Smooth muscle cell (in vitro differentiated cells): Measurements from ENCODE around the gene NHSL2. TPM values are rescaled to one million over a fixed set of nuclear protein-coding genes. Genes with fewer than 3 reads are reported as not detected.

Source experiments
- DNase-seq: peaks from one replicate; lab custom pipeline; 2025; ENCODE audit not compliant: unreplicated experiment; lab: John Stamatoyannopoulos, UW
- H2AFZ ChIP-seq: fragments of 200-600 bp; sonication (generic); 2 replicates; pipeline ENCODE4 v1.6.0; 2016; ENCODE audit warnings: antibody characterized with exemption, low read depth, mild to moderate bottlenecking
- H3F3A ChIP-seq: fragments of 200-600 bp; sonication (generic); 2 replicates; pipeline ENCODE4 v1.6.0; 2017; ENCODE audit warnings: antibody characterized with exemption, low read depth
- H3K27ac ChIP-seq: fragments of 200-600 bp; sonication (generic); 2 replicates; pipeline ENCODE4 v1.5.1; 2016; ENCODE audit warnings: low read depth, mild to moderate bottlenecking
- H3K27me3 ChIP-seq: fragments of 200-600 bp; sonication (generic); 2 replicates; pipeline ENCODE4 v1.6.1; 2016; ENCODE audit warnings: low read depth, mild to moderate bottlenecking
- H3K36me3 ChIP-seq: fragments of 200-600 bp; sonication (generic); 2 replicates; pipeline ENCODE4 v1.5.1; 2016; ENCODE audit warnings: low read depth
- H3K4me1 ChIP-seq: fragments of 200-600 bp; sonication (generic); 2 replicates; pipeline ENCODE4 v1.5.1; 2016; ENCODE audit warnings: low read depth
- H3K4me2 ChIP-seq: fragments of 200-600 bp; sonication (generic); 2 replicates; pipeline ENCODE4 v1.6.0; 2016; ENCODE audit warnings: mild to moderate bottlenecking
- H3K4me3 ChIP-seq: fragments of 200-600 bp; sonication (generic); 2 replicates; pipeline ENCODE4 v1.5.1; 2016; ENCODE audit warnings: mild to moderate bottlenecking
- H3K79me2 ChIP-seq: fragments of 200-600 bp; sonication (generic); 2 replicates; pipeline ENCODE4 v1.6.0; 2016; ENCODE audit warnings: low read depth, mild to moderate bottlenecking
- H3K9ac ChIP-seq: fragments of 200-600 bp; sonication (generic); 2 replicates; pipeline ENCODE4 v1.6.0; 2016; ENCODE audit warnings: low read depth
- H3K9me3 ChIP-seq: fragments of 200-600 bp; sonication (generic); replicated peaks from 2 replicates; pipeline ENCODE4 v1.5.1; 2016; ENCODE audit warnings: low read depth
- H4K20me1 ChIP-seq: fragments of 200-600 bp; sonication (generic); 2 replicates; pipeline ENCODE4 v1.6.0; 2016; ENCODE audit warnings: low read depth
- WGBS: methylation state at CpG from one replicate; pipeline ENCODE4 v1.1.7; 2016; ENCODE audit warnings: low lambda C conversion rate; 5-methylcytosine and 5-hydroxymethylcytosine counted together
- polyA plus RNA-seq: library from polyadenylated mRNA; unstranded; fragments of >200 nt; fragmentation: Nextera tagmentation; extraction: Ambion mirVana; gene quantifications from 2 replicates; pipeline ENCODE4 v1.2.1, GENCODE V29; 2016
- total RNA-seq: library from RNA; depleted of rRNA; stranded (reverse); fragments of >200 nt; gene quantifications from 2 replicates; pipeline ENCODE4 v1.2.3, GENCODE V29; 2014
- TF ChIP-seq, protein P1 (sequence below): fragments of 200-600 bp; sonication (generic); IDR thresholded peaks from 2 replicates; pipeline ENCODE4 v1.5.1; 2017; ENCODE audit warnings: borderline replicate concordance, mild to moderate bottlenecking, antibody characterized with exemption; ENCODE audit not compliant: insufficient read depth, poor library complexity, severe bottlenecking

The NHSL2 gene
- total and polyA plus RNA-seq, 2 experiments from 2014 or later = 2.9 to 3.3 TPM

GRCh38 chrX:72029483-72030411, 119.1 kb downstream of the NHSL2 start:
- WGBS = 38% methylated on average over 7 of the region's 7 CpGs
- Histone ChIP-seq H3K4me2 (peak overlapping the region; percentile 66), H3K36me3 (no peaks in the 10 kb centered on the region), H3F3A (no peaks in the 10 kb centered on the region), H3K9me3 (no peaks in the 10 kb centered on the region), H2AFZ (no peak overlapping the region), H3K4me3 (no peak overlapping the region), H3K27ac (peak overlapping the region; percentile 27), H3K27me3 (no peaks in the 10 kb centered on the region), H3K4me1 (no peaks in the 10 kb centered on the region), H4K20me1 (no peaks in the 10 kb centered on the region), H3K79me2 (no peaks in the 10 kb centered on the region), H3K9ac (no peak overlapping the region)
- TF ChIP-seq, protein P1, sequence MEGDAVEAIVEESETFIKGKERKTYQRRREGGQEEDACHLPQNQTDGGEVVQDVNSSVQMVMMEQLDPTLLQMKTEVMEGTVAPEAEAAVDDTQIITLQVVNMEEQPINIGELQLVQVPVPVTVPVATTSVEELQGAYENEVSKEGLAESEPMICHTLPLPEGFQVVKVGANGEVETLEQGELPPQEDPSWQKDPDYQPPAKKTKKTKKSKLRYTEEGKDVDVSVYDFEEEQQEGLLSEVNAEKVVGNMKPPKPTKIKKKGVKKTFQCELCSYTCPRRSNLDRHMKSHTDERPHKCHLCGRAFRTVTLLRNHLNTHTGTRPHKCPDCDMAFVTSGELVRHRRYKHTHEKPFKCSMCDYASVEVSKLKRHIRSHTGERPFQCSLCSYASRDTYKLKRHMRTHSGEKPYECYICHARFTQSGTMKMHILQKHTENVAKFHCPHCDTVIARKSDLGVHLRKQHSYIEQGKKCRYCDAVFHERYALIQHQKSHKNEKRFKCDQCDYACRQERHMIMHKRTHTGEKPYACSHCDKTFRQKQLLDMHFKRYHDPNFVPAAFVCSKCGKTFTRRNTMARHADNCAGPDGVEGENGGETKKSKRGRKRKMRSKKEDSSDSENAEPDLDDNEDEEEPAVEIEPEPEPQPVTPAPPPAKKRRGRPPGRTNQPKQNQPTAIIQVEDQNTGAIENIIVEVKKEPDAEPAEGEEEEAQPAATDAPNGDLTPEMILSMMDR = no peak
- DNase-seq = no peak

GRCh38 chrX:72030431-72030830, 119.8 kb downstream of the NHSL2 start:
- Histone ChIP-seq H3K36me3 (no peaks in the 10 kb centered on the region), H3K4me2 (no peak overlapping the region), H3K9ac (no peak overlapping the region), H3K79me2 (peaks cover 5% of the 10 kb centered on the region), H3K27me3 (no peaks in the 10 kb centered on the region), H3F3A (no peaks in the 10 kb centered on the region), H3K4me3 (no peak overlapping the region), H3K27ac (peak overlapping the region; percentile 27), H3K9me3 (no peaks in the 10 kb centered on the region), H4K20me1 (no peaks in the 10 kb centered on the region), H2AFZ (no peak overlapping the region), H3K4me1 (no peaks in the 10 kb centered on the region)
- TF ChIP-seq, protein P1 = no peak
- DNase-seq = no peak
- 70% methylated on average over 3 of the region's 3 CpGs for WGBS

DNA sequence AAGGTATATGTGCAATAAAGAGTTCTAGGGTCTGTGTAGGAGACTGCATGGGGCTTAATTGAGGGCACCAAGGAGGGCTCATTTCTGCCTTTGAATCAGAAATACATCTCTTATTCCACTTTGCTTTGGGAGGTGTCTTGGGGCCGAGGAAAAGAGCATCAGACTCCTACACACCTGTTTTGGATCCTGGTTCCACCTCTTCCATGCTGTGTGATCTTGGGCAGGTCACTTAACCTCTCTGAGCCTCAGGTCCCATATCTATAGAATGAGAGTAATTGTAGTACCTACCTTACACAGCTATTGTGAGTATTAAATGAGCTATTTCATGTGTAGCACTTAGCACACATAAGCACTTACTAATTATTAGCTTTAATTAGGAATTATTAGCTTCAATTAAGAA, 120.5 kb downstream of the NHSL2 start:
- Histone ChIP-seq H3K4me2 (no peak overlapping the region), H3K9me3 (no peaks in the 10 kb centered on the region)
- 73% methylated on average over 1 of the region's 1 CpG for WGBS

More for the DNA sequence above, 120.5 kb downstream of the NHSL2 start:
- no peak for DNase-seq
- no peaks in the 10 kb centered on the region for H3K4me1 ChIP-seq
- H3K36me3 ChIP-seq = no peaks in the 10 kb centered on the region
- no peaks in the 10 kb centered on the region for H3K27me3 ChIP-seq
- TF ChIP-seq, protein P1 = no peak
- H3K27ac ChIP-seq = no peak overlapping the region
- H4K20me1 ChIP-seq = no peaks in the 10 kb centered on the region
- no peak overlapping the region for H2AFZ ChIP-seq
- no peak overlapping the region for H3K9ac ChIP-seq
- H3F3A ChIP-seq = no peaks in the 10 kb centered on the region
- H3K79me2 ChIP-seq = peaks cover 5% of the 10 kb centered on the region
- no peak overlapping the region for H3K4me3 ChIP-seq
